Activated T-helper 17 cell treated with anti-CD3 and anti-CD28 coated beads, Interleukin-2, amount 50 U/mL, for 72 hours (primary cell): ENCODE data around the gene CKMT1B. TPM values are rescaled to one million over a fixed set of nuclear protein-coding genes. Genes with fewer than 3 reads are reported as not detected.
"Not testable (repeated sequence)": the region's sequence is repeated elsewhere in the genome, so short reads cannot be mapped to it uniquely, and the experiment has no call there.

Experiments used
- ATAC-seq: fragments of 150-1000 bp; cut with Tn5 transposase; replicated peaks from 2 replicates; pipeline ENCODE4 v1.10.0; 2021; ENCODE audit warnings: mild to moderate bottlenecking, moderate library complexity
- H3K27ac Mint-ChIP-seq: one replicate; pipeline ENCODE4 v1.8.0; 2022; ENCODE audit warnings: mixed read lengths
- H3K27me3 Mint-ChIP-seq: one replicate; pipeline ENCODE4 v1.8.0; 2022; ENCODE audit warnings: mixed read lengths
- H3K36me3 Mint-ChIP-seq: one replicate; pipeline ENCODE4 v1.8.0; 2022; ENCODE audit warnings: low read depth, mild to moderate bottlenecking, mixed read lengths
- H3K4me1 Mint-ChIP-seq: one replicate; pipeline ENCODE4 v1.8.0; 2022; ENCODE audit warnings: mixed read lengths
- H3K4me3 Mint-ChIP-seq: one replicate; pipeline ENCODE4 v1.8.0; 2022; ENCODE audit warnings: mild to moderate bottlenecking, mixed read lengths
- H3K9me3 Mint-ChIP-seq: one replicate; pipeline ENCODE4 v1.8.0; 2022; ENCODE audit warnings: mixed read lengths
- total RNA-seq, 2 donors: library from RNA; stranded (reverse); gene quantifications; one replicate each; pipeline ENCODE4 v1.2.3, GENCODE V29; 2022

The CKMT1B gene
- total RNA-seq, 2 donors from 2014 or later, result 0.32 TPM; not detected in 1

- H3K9me3 Mint-ChIP-seq, H3K36me3 Mint-ChIP-seq, H3K4me1 Mint-ChIP-seq, H3K4me3 Mint-ChIP-seq, ATAC-seq, H3K27ac Mint-ChIP-seq: not testable (repeated sequence)
- H3K27me3 Mint-ChIP-seq, result peaks cover 27% of the 10 kb centered on the region
Observed at GRCh38 chr15:43600200-43600599, 6.4 kb downstream of the CKMT1B start.

- not testable (repeated sequence) for H3K4me1 Mint-ChIP-seq, ATAC-seq, H3K9me3 Mint-ChIP-seq, H3K27ac Mint-ChIP-seq, H3K4me3 Mint-ChIP-seq, H3K36me3 Mint-ChIP-seq
- peaks cover 21% of the 10 kb centered on the region for H3K27me3 Mint-ChIP-seq
Observed at GRCh38 chr15:43602233-43602632, 8.4 kb downstream of the CKMT1B start.

- H3K27ac Mint-ChIP-seq, H3K36me3 Mint-ChIP-seq, H3K9me3 Mint-ChIP-seq, ATAC-seq, H3K4me3 Mint-ChIP-seq, H3K27me3 Mint-ChIP-seq, H3K4me1 Mint-ChIP-seq: not testable (repeated sequence)
Observed at GRCh38 chr15:43617750-43618149, 23.9 kb downstream of the CKMT1B start.

GRCh38 chr15:43618700-43619099, 24.9 kb downstream of the CKMT1B start, which contains the start of gene STRC:
TSS of gene STRC (minus strand) at chr15:43618800. CDS start at chr15:43618722, 78 bp downstream.
- not testable (repeated sequence) for H3K4me3 Mint-ChIP-seq, H3K27ac Mint-ChIP-seq, H3K27me3 Mint-ChIP-seq, H3K36me3 Mint-ChIP-seq, ATAC-seq, H3K4me1 Mint-ChIP-seq, H3K9me3 Mint-ChIP-seq

- H3K4me1 Mint-ChIP-seq, H3K36me3 Mint-ChIP-seq, H3K9me3 Mint-ChIP-seq, H3K4me3 Mint-ChIP-seq, H3K27ac Mint-ChIP-seq, ATAC-seq: not testable (repeated sequence)
- peaks cover 11% of the 10 kb centered on the region for H3K27me3 Mint-ChIP-seq
Observed at GRCh38 chr15:43622068-43622799, 28.4 kb downstream of the CKMT1B start.

- no peak overlapping the region for H3K4me3 Mint-ChIP-seq
- H3K9me3 Mint-ChIP-seq, result no peaks in the 10 kb centered on the region
- H3K4me1 Mint-ChIP-seq, result no peaks in the 10 kb centered on the region
- ATAC-seq, result no peak
- H3K36me3 Mint-ChIP-seq, result no peaks in the 10 kb centered on the region
- H3K27ac Mint-ChIP-seq, result no peak overlapping the region
- peaks cover 6% of the 10 kb centered on the region for H3K27me3 Mint-ChIP-seq
Observed at GRCh38 chr15:43625106-43625505, 31.3 kb downstream of the CKMT1B start.

GRCh38 chr15:43626937-43627336, 33.1 kb downstream of the CKMT1B start:
- not testable (repeated sequence) for H3K27ac Mint-ChIP-seq, H3K27me3 Mint-ChIP-seq, H3K4me3 Mint-ChIP-seq, H3K36me3 Mint-ChIP-seq, H3K9me3 Mint-ChIP-seq, ATAC-seq, H3K4me1 Mint-ChIP-seq

- ATAC-seq, result peak; percentile 48
- not testable (repeated sequence) for H3K36me3 Mint-ChIP-seq, H3K4me3 Mint-ChIP-seq, H3K27me3 Mint-ChIP-seq, H3K9me3 Mint-ChIP-seq, H3K27ac Mint-ChIP-seq, H3K4me1 Mint-ChIP-seq
Observed at GRCh38 chr15:43638464-43639204, 44.8 kb downstream of the CKMT1B start.

Other genes with a start within 250 kb of the CKMT1B start
- 10 to 100 TPM; 18.6 to 20.6 TPM for gene ZSCAN29, start 223.0 kb upstream of the CKMT1B start, total RNA-seq
- gene TUBGCP4, start 222.9 kb upstream of the CKMT1B start, total RNA-seq, result 10 to 100 TPM; 32.3 to 41.3 TPM
- gene TP53BP1, start 100.9 kb upstream of the CKMT1B start, total RNA-seq, result 10 to 100 TPM; 29.9 to 30.9 TPM
- gene MAP1A, start 76.4 kb upstream of the CKMT1B start, total RNA-seq, result 1 to 10 TPM; 1.7 to 3.5 TPM
- 10 to 100 TPM; 20.2 to 43.6 TPM for gene PPIP5K1, start 3.8 kb upstream of the CKMT1B start, total RNA-seq
- gene STRC, start 24.8 kb downstream of the CKMT1B start, total RNA-seq, result 1 to 10 TPM; 1.1 to 4.4 TPM
- gene CATSPER2, start 54.8 kb downstream of the CKMT1B start, total RNA-seq, result 1 to 10 TPM; 2.5 to 8.8 TPM
- gene CKMT1A, start 99.8 kb downstream of the CKMT1B start, total RNA-seq, result under 1 TPM in 1 of 2 donors, not detected in 1; 0.28 TPM
- gene PDIA3, start 152.4 kb downstream of the CKMT1B start, total RNA-seq, result 100 to 1,000 TPM; 193 to 253 TPM
- gene ELL3, start 182.9 kb downstream of the CKMT1B start, total RNA-seq, result 1 to 10 TPM in 1 of 2 donors, under 1 TPM in 1; 0.54 to 1.4 TPM
- gene SERF2, start 198.3 kb downstream of the CKMT1B start, total RNA-seq, result 100 to 1,000 TPM; 521 to 550 TPM
- under 1 TPM; 0.17 to 0.24 TPM for gene SERINC4, start 206.2 kb downstream of the CKMT1B start, total RNA-seq
- 10 to 100 TPM; 15.6 to 17.5 TPM for gene HYPK, start 206.6 kb downstream of the CKMT1B start, total RNA-seq
- gene MFAP1, start 230.7 kb downstream of the CKMT1B start, total RNA-seq, result 10 to 100 TPM; 46.5 to 63.4 TPM
- 10 to 100 TPM; 73.0 to 86.2 TPM for gene WDR76, start 233.0 kb downstream of the CKMT1B start, total RNA-seq